GM21737 (cell line): ENCODE data around the gene NELFB.
A peak's percentile ranks its signal among the peaks of the same experiment; 100 is the strongest.

Source experiments
- ATAC-seq: cut with Tn5 transposase; IDR thresholded peaks from one replicate; pipeline ENCODE4 v1.9.1; 2021; ENCODE audit warnings: mild to moderate bottlenecking, moderate library complexity; ENCODE audit not compliant: unreplicated experiment

NELFB gene

GRCh38 chr9:137223078-137223970 is 31.8 kb upstream of the NELFB start:
- peak; percentile 63 for ATAC-seq

- ATAC-seq, result no peak
Observed at GRCh38 chr9:137224830-137225694, 30.1 kb upstream of the NELFB start, which contains the start of gene CYSRT1. CYSRT1 (plus strand) TSS chr9:137225174; CDS start chr9:137225622, 448 bp downstream.

GRCh38 chr9:137225699-137226331 is 29.3 kb upstream of the NELFB start:
- no peak for ATAC-seq

- ATAC-seq, result no peak
Observed at GRCh38 chr9:137226338-137227053, 28.6 kb upstream of the NELFB start.

GRCh38 chr9:137227054-137227852 is 27.9 kb upstream of the NELFB start, which contains the start of gene RNF224:
RNF224 (plus strand) TSS chr9:137227502; CDS start chr9:137228336, 834 bp downstream.
- no peak for ATAC-seq

- ATAC-seq, result no peak
Observed at GRCh38 chr9:137227853-137228505, 27.1 kb upstream of the NELFB start.

- ATAC-seq, result no peak
Observed at GRCh38 chr9:137228506-137228967, 26.6 kb upstream of the NELFB start.

GRCh38 chr9:137228968-137229896 is 25.9 kb upstream of the NELFB start:
- ATAC-seq, result no peak

- ATAC-seq, result no peak
Observed at GRCh38 chr9:137229903-137230704, 25.0 kb upstream of the NELFB start.

GRCh38 chr9:137230705-137231371 is 24.3 kb upstream of the NELFB start, which contains the start of gene SLC34A3:
SLC34A3 (plus strand) TSS chr9:137230901; CDS start chr9:137231703, 802 bp downstream.
- ATAC-seq, result no peak

GRCh38 chr9:137231372-137232039 is 23.6 kb upstream of the NELFB start:
- no peak for ATAC-seq

GRCh38 chr9:137232101-137232500 is 23.0 kb upstream of the NELFB start:
- ATAC-seq, result no peak

- ATAC-seq, result no peak
Observed at GRCh38 chr9:137232510-137232909, 22.6 kb upstream of the NELFB start.

GRCh38 chr9:137233143-137233980 is 21.8 kb upstream of the NELFB start:
- no peak for ATAC-seq
